GM10248 (cell line): Measurements from ENCODE around the gene DPPA2.

Experiments used
- CTCF ChIA-PET: fragments of 300-600 bp; sonication (Branson Sonifier 250); formaldehyde crosslinking; extraction: SDS; loops from one replicate; lab custom pipeline; 2021; ENCODE audit warnings: antibody characterized with exemption; lab: Yijun Ruan, JAX
- POLR2A ChIA-PET: fragments of 350-650 bp; sonication (Branson Sonifier 250); formaldehyde crosslinking; extraction: SDS; loops from one replicate; lab custom pipeline; 2020; ENCODE audit warnings: antibody characterized with exemption; lab: Yijun Ruan, JAX
- DNase-seq: peaks from one replicate; pipeline ENCODE4 v3.0.0; 2012; ENCODE audit errors: extremely low spot score
- TF ChIP-seq, protein P1 (sequence below): IDR thresholded peaks from 2 replicates; pipeline ENCODE4 v1.5.1; 2012; ENCODE audit warnings: mild to moderate bottlenecking, low read depth; ENCODE audit errors: extremely low read depth, missing control alignments, control extremely low read depth

DPPA2 gene

DNA sequence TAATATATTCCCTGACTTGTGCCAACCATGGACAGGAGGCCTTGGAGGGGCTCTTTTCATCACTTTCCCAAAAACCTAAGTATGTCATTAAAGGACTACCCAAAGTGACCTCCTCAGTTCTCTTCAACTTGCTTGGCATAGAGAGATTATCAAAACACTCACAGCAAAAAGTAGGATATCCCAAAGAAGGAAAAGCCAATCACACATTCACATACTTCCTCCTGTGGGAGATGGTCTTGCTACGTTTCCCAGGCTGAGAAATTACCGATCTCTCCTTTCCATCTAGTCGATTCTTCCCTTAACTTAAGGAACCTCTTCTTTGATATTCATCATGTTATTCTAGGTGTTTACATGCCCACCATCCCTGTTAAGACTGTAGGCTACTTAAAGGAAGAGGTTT, 11.9 kb upstream of the DPPA2 start:
- TF ChIP-seq, protein P1, sequence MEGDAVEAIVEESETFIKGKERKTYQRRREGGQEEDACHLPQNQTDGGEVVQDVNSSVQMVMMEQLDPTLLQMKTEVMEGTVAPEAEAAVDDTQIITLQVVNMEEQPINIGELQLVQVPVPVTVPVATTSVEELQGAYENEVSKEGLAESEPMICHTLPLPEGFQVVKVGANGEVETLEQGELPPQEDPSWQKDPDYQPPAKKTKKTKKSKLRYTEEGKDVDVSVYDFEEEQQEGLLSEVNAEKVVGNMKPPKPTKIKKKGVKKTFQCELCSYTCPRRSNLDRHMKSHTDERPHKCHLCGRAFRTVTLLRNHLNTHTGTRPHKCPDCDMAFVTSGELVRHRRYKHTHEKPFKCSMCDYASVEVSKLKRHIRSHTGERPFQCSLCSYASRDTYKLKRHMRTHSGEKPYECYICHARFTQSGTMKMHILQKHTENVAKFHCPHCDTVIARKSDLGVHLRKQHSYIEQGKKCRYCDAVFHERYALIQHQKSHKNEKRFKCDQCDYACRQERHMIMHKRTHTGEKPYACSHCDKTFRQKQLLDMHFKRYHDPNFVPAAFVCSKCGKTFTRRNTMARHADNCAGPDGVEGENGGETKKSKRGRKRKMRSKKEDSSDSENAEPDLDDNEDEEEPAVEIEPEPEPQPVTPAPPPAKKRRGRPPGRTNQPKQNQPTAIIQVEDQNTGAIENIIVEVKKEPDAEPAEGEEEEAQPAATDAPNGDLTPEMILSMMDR = no peak
- no peak for DNase-seq
- POLR2A ChIA-PET = no interaction called here
- CTCF ChIA-PET = no interaction called here

DNA sequence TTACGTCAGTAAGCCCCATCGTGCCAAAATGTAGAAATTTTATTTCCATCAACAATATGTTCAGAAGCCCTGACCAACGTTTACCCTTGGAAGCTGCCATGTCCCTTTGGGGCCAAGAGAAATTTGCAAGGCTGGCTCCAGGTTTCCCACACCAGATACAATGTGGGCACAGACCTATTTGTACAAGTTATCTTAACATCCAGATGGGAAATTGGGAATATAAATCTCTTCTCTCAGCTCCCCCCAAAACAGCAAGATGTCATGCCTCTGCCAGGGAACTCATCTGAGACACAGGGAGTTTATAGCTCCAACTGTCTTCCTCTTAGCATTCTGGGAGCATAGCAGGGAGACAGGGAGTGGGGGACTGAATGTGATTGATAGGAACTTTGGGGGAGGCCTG, 9.3 kb upstream of the DPPA2 start:
- TF ChIP-seq, protein P1 = no peak
- no peak for DNase-seq
- ChIA-PET POLR2A (no interaction called here), CTCF (no interaction called here)

DNA sequence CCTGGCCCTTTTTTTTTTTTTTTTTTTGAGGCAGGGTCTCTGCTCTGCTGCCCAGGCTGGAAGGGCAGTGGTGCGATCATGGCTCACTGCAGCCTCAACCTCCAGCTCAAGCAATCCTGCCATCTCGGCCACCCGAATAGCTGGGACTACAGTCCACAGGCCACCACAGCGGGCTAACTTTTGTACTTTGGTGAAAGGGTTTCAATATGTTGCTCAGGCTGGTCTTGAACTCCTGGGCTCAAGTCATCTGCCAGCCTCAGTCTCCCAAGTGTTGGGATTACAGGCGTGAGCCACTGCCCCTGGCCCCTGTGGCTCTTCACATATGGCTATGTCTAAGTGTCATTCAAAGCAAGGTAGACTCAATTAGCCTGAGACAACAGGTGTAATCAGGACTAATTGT, 8.8 kb upstream of the DPPA2 start:
- ChIA-PET POLR2A (no interaction called here), CTCF (no interaction called here)
- TF ChIP-seq, protein P1 = no peak
- no peak for DNase-seq

DNA sequence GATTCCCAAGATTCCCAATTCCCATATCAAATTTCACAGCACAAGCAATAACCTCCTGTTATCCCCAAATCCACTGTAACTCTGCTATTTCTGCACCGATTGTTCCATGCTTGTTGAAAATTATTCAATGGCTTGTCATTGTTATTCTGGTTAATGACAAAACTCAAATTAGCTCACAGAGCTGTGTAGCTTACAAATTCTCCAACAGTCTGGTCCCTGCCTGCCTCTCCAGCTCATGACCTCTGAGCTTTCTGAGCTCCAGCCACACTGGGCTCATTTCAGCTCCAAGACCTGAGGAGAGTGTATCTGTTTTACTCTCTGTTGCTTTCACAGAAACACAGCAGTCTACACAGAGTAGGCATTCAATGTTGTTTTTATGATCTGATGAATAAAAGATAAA, 3.3 kb downstream of the DPPA2 start:
- CTCF ChIA-PET = no interaction called here
- TF ChIP-seq, protein P1 = no peak
- POLR2A ChIA-PET = no interaction called here
- DNase-seq = no peak

DNA sequence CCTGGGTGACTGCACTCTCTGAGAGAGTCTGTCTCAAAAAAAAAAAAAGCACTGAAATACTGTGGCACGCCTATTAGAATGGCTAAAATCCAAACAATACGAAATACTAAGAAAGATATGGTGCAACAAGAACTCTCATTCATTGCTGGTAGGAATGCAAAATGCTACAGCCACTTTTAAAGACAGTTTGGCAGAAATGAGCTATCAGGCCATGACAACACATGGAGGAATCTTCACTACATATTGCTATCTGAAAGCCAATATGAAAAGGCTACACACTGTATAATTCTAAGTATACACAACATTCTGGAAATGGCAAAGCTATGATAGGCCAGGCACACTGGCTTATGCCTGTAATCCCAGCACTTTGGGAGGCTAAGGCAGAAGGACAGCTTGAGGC, 18.8 kb downstream of the DPPA2 start:
- TF ChIP-seq, protein P1 = no peak
- POLR2A ChIA-PET = no interaction called here
- CTCF ChIA-PET = interaction anchor here (1.1 kb wide), 1 partner anchor 47 kb away, joined by 3 read pairs; no protein-coding TSS in a partner anchor
- DNase-seq = no peak

DNA sequence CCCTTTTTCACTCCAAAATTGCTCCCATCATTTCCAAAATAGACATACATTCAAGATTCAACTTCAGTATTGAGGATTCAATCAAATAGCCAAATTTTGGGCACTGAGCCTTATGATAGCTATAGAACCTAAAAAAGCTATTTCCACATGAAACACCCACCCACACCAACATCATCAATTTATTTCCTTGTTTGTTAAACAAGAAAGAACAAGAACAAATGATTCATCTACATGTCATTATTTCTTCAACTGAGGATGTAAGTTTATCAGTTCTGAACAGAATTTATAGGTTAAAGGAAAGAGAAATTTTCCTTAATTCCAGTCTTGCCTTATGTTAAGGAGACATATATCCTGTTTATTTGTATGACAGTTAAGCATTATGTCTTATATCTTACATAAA, 32.2 kb downstream of the DPPA2 start:
- ChIA-PET POLR2A (no interaction called here), CTCF (interaction anchor here (0.7 to 1.5 kb wide), 4 partner anchors 12 to 61 kb away, joined by 3 to 5 read pairs (median 3); no protein-coding TSS in a partner anchor)
- TF ChIP-seq, protein P1 = no peak
- DNase-seq = no peak

DNA sequence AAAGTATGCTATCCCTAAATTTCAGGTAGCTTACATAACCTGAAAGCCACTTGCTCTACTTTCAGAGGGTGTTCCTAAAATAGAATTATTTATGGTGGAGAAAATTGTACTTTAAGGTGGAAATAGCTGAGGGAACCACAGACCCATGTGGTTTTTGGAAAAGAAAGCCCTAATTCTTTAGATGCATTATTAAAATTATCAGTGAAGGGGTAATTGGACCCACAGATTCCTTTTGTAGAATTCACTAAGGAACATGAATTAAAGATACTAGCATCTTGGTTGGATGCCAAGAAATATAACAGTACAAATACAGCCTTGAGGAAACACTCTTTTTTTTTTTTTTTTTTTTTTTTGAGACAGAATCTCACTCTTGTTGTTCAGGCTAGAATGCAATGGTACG, 37.8 kb downstream of the DPPA2 start:
- ChIA-PET POLR2A (no interaction called here), CTCF (interaction anchor here (0.7 to 1.5 kb wide), 2 partner anchors 10 to 16 kb away, joined by 3 to 4 read pairs; no protein-coding TSS in a partner anchor)
- DNase-seq = no peak
- TF ChIP-seq, protein P1 = no peak
